IPS-NIHi7 (cell line): Measurements from ENCODE around the gene DOCK4.
"Not testable (repeated sequence)": the region's sequence is repeated elsewhere in the genome, so short reads cannot be mapped to it uniquely, and the experiment has no call there.

ENCODE experiments used
- DNase-seq: peaks from one replicate; pipeline ENCODE4 v3.0.0; 2012; ENCODE audit warnings: mixed read lengths; ENCODE audit errors: extremely low spot score

The DOCK4 gene

DNA sequence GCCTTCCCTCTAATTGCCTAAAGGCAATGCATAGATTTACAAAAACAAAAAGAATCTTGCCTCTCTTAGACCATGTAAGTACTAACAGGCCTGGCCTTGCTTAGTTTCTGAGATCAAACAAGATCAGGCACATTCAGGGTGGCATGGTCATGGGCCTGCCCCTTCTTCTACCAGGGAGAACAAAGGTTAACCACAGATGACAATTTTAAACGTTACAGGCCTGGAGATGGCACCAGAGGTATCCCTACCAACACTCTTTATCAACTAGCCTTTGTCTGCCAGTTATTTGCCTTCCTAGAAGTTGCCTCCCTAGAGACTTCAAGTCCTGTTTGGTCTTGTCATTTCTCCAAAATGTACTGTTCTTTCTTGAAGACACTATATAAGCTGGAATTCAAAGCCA is 252.6 kb downstream of the DOCK4 start:
- DNase-seq = peak; percentile 27

DNA sequence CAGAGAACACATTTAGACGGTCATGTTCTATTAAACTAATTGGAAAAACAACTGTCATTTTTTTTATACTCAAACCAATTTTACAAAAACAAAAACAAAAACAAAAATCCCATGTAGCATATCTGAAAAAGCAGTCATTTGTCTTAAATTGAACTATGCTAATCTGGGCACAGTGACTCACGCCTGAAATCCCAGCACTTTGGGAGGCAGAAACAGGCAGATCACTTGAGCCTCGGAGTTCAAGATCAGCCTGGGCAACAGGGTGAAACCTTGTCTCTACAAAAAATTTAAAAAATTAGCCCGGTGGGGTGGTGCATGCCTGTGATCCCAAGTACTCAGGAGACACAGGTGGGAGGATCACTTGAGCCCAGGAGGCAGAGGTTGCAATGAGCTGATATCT is 253.4 kb downstream of the DOCK4 start:
- no peak for DNase-seq

DNA sequence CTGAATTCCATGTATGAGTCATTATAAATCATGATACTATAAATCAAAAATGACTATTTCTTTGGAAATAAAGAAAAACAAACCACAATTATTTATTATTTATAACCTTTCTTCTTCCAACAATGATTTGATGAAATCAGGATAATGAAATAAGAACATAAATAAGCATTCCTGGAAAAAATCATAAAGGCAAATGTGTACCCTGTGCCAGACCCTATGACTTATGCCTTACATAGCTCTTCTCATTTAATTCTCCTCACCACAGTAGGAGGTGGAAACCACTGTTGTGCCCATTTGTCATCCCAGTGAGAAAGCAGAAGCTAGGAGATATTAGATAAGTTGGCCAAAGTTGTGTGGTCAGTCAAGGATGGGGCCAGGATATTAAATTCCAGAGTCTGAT is 255.1 kb downstream of the DOCK4 start:
- no peak for DNase-seq

DNA sequence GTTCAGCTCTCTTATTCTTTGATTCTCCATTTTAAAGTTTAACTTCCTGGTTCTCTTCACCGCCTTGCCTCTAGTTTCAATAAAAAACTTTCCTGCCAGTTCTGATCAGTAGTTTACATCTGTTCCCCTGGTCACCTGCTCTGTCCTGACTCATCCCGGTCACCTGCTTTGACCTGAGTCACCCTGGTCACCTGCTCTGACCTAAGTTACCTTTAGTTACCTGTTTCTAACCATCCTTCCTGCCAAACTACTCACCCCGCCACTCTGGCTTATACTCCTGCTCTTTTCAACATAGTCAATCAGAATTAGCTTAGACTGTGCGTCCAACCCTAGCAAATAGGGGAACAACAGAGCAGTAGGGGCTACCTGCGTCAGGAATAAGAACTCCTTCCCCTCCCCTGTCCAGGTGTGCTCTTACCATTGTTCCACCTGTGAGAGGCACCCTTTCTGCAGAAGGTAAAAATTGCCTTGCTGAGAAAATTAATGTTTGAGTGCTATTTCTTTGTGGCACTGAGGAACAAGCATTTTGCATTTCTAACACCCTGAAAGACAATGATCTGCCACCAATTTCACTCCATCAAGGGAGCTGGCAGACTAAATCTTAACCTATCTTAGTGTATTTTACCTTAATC is 263.6 kb downstream of the DOCK4 start:
- no peak for DNase-seq

DNA sequence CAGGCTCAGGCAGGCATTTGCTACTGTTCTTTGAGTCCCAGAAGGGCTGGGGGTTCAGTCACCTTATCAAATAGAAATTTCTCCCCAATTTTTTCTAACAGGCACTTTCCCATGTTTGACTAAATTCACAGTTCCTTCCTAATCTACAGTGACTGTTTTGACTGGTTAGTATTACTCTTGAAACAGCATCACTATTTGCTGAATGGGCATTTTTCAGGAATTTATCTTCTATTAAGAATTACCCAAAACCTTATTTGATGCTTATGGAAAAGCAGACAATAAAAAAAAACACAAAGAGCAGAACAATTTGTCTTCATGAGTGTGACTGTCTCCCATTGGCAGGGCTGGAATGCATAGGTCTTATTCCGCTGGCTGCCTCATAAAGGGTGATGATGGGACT is 269.0 kb downstream of the DOCK4 start:
- DNase-seq = no peak

DNA sequence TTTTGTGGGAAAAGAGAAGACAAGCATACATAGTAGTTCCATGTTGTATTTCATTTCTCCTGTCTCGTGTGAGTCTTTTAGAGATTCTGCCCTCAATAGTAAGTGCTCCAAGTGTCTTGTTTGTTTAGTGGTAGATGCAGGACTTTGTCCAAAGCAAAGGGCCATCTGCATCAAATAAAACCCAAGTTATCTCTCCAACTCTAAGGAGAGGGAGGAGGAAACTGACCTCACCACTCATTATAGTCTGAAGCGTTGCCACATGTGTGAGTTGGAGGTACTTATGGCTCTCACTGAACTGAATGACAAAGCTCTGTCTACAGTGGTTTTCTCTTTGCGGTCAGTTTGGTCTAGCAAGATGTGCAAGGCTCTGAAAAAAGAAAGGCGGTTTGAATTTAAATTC is 272.6 kb downstream of the DOCK4 start:
- no peak for DNase-seq

DNA sequence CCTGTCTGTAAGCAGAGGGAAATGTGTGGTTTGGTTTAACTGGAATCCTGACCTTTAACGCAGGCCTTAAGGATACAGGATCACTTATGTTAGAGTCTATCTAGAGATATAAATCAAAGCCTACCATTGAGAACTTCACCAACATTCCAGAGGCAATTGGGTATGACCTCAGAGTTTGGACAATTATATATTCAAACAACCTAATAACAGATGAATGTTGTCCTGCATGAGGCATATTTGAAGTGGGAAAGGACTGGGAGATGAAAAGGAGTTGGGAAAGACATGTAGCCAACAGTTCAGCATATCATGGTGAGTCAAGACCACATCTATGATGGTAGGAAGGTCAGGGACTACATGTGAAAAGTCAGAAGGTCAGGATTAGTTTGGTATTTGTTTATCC is 274.2 kb downstream of the DOCK4 start:
- no peak for DNase-seq

DNA sequence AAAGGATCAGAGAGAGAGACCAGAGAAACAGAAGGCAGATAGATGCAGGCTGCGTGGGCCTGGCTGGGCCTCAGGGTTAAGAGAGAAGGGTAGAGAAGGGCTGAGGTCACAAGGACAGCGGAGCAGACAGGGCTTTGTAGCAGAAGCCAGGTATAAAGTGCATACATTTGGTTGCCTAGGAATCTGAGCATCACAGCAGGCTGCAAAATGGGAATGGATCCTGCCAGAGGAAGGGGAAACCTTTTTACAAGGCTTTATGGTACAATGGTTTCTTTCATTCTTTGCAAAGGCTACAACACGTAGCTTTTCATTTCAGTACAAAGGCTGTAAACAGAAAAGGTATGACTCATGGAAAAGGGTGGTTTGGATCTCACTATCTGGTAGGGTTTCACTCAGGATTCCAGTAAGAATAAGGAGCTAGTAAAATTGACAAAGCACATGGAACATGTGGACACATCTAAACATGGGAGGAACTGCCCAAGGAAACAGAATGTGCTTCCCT is 275.1 kb downstream of the DOCK4 start:
- DNase-seq = peak; percentile 23

DNA sequence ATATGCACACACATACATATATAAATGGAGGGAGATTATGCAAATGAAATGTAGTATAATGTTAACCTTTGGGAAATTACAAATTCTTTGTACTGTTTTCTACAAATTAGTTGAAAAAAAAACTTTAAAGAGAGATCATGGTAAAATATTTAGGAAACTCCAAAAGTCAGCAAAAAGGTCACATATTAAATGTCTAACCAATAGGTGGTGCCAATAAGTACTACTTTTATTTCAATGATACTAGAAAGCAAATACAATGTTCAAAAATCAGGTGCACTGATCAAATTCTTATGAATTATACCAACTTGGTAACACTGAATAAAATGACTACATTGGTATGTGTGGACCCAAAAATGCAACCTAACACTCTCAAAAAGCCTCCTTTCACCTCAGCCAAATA is 276.9 kb downstream of the DOCK4 start:
- DNase-seq = no peak

DNA sequence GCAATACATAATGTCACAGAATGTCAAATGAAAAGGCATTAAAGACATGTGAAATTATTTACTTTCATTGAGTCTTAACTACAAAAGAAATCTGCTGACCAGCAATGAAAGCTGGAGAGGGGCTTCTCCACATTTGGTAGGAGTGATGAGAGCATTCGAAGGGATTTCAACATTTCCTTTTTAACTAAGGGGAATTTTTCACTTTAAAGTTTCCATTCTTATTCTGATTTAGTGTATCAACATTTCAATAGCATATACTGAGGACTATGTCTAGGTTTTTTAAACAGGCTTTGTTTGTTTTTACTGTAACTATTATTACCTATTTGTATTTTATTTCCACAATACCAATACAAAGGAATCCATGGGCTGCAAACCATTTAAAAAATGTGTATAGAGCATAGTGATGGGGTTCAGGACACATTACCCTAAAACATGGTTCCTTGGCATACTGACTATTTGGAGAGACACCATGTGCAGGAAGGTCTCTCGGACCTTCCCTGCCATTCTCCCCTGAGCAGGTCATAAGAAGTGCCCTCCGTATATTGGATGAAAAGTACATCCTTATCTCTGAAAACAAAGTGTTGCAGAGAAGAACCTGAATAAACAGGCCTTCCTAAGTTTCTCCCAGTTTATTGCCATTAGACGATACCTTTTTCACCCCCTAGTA is 278.7 kb downstream of the DOCK4 start:
- no peak for DNase-seq

DNA sequence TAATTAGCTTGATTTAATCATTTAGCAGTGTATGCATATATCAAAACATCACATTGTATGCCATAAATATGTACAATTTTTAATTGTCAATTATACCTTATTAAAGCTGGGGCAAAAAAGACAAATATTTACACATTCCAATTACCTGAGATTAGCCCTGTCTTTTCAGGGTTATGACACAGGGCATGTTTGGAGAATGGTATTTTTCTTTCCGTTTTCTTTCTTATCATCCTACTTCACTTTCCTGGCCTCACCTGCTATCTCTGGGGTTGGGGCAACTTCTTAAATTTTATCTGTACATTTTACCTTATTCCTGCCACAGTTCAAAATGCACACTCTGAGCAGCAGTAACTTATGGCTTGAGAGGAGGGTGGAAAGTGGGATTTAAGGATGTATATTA is 285.9 kb downstream of the DOCK4 start:
- no peak for DNase-seq

DNA sequence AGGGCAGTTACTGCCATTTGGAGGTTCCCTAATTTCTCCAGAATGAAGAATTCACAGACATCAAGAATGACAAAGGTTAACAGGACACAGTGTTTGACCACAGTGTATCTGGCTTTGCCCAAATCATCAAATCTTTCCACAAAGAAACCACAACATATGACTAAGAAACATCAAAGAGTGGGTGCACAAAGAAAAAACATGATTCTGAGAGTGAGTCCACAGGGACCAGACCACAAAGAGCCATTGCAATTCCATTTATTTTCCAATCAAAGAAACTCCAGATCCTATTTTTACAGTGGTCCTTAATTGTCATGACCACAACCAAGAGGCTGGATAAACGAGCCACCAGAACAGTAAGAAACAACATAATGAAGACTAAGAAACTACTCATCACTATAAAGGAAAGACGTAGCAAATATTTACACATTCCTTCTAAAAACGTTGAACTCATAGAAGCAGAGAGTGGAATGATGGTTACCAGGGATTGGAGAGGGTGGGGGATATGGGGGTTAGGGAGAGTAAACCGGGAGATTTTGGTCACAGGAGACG is 286.5 kb downstream of the DOCK4 start:
- no peak for DNase-seq

DNA sequence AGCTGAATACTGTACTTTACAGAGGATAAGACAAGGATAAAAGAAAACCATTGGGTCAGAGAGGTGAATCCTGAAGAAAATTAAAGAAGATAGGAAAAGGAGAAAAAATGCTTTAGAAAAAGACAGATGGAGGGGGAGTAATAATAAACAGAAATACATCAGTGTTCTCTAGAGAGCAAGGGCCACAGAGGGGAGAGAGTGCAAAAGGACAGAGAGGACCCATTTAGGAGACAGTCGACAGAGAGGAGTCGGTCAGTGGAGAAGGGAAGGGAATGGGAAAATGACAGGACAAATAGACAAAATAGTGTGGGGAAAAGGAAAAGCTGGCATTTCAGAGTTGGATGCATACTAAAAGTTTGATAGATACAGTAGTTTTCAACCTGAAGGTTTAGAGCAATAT is 287.0 kb downstream of the DOCK4 start:
- DNase-seq = no peak

DNA sequence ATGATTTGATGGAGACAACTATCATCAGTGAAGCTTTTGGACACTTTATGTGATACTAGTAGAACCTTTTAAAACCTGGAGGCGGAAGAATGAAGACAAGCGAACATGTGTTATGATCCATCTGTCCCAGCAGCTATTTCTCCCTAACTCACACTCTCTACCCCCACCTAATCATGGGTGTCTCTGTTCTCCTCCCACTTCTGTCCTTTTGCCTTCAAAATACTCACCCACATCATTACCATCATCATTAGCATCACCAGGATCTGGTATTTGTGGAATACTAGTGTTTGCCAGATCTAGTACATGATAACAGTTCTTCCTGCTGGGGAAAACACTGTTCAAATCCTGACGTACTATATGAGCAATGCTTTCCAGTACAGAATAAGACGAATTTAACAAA is 287.7 kb downstream of the DOCK4 start:
- DNase-seq = no peak

DNA sequence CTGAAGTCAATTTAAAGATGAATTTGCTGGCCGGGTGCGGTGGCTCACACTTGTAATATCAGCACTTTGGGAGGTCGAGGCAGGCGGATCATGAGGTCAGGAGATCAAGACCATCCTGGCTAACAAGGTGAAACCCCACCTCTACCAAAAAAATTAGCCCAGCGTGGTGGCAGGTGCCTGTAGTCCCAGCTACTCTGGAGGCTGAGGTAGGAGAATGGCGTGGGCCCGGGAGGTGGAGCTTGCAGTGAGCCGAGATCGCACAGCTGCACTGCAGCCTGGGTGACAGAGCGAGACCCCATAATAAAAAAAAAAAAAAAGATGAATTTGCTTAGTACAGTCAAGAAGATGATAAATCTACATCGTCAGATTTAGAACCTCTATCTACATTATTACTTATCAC is 288.8 kb downstream of the DOCK4 start:
- DNase-seq = not testable (repeated sequence)

DNA sequence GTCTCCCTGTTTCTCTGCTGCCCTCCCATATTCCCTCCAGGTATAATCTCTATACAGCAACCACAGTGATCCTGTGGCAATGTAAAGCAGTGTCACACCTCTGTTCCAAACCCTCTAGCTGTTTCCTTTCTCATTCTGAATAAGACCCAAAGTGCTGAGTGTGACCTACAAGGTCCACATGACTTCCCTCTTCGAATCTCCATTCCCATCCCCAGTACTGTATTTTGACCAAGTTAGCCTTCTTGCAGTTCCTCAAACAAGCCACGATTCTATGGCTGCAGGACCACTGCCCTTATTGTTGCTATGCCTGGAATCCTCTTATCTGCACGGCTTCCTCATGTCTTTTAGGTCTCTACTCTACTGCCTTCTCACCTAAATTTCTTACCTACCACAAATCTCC is 291.9 kb downstream of the DOCK4 start:
- DNase-seq = no peak

DNA sequence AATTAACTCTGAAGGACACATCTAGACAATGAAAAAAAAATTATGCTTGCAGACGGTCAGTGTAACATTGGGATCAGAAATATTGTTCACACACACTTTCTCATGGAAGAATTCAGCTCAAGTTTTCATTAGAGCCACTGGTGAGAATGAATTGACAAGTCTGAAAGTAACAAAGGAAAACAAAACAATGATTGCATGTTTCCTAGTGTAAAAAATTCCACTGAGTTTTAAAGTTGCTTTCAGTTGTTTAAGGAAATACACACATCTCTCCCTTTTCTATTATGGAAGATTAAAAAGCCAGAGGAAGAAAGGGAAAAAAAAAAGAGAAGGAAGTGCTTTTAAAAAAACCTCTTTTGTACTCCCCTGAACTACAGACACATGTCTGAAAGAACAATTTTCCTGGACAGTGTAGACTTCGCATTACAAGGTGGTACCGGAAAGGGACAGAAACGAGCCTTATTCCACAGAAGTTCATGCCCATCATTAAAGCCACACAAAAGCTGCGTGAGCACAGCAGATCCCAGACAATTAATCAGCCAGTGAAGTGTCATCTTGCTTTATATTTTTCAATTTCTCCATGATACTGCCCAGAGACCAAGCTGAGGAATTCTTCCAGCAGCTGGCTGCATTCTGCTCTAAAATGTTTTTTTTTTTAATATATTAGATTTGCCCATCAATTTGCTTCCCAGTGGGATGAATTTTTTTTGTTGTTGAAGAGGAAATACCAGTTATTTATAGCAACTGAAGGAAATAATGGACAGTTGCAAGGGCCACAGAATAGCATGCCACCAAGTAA is 294.8 kb downstream of the DOCK4 start:
- DNase-seq = no peak

DNA sequence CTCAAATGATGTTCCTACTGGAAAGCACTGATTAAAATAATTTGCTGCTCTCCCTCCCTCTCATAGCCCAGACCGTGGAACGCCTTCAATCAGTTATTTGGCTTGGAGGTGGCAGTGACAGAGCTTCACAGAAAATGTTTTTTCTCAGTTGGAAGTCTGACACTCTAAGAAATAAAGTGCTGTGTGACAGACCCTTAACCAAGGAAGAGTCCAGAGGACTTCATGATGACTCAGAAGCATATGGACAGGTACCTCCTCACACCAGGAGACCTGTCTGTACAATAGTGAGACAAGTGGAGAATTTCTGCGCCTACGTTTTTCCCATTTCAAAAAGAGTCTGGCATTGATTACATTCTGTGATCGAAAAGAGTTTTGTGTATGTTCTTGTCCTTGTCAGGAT is 295.5 kb downstream of the DOCK4 start:
- no peak for DNase-seq

DNA sequence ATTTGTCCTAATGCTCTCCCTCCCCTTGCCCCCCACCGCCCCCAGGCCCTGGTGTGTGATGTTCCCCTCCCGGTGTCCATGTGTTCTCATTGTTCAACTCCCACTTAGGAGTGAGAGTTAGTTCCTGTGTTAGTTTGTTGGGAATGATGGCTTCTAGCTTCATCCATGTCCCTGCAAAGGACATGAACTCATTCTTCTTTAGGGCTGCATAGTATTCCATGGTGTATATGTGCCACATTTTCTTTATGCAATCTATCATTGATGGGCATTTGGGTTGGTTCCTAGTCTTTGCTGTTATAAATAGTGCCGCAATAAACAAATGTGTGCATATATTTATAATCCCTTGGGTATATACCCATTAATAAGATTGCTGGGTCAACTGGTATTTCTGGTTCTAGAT is 297.5 kb downstream of the DOCK4 start:
- not testable (repeated sequence) for DNase-seq

DNA sequence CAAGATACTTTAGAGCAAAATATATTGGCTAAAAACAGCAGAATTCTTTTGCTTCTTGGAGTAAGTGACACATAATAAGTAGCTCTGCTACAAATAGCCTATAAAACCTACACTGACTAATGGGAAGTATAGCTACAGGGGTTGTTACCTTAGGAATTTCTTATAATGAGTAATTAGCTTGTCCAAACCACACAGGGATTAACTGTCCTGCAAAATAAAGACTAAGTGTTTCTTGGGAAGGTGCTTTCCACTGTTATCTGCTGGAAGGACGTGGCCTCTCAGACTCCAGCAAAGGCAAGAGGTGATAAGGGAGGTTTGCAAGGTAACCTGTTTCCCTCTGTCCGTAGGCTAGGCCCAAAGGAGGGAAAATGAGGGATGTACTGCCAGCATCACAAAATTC is 302.4 kb downstream of the DOCK4 start:
- DNase-seq = no peak

DNA sequence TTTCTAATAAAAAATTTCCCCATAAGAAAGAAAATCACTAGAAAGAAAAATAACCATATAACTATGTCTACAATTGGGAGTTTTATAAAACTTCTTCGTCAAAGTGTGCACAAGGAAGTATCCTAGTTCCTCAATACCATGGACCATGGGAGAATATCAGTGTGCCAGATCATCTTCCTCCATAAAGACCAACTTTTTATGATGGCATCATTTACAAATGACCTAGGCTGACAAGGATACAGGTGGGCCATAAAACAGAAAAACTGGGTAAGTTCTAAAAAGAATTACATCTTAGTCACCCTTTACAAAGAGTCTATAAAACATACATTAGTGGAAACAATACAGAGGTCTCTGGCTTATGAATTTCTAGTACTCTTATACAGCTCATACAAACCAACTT is 303.2 kb downstream of the DOCK4 start:
- no peak for DNase-seq

DNA sequence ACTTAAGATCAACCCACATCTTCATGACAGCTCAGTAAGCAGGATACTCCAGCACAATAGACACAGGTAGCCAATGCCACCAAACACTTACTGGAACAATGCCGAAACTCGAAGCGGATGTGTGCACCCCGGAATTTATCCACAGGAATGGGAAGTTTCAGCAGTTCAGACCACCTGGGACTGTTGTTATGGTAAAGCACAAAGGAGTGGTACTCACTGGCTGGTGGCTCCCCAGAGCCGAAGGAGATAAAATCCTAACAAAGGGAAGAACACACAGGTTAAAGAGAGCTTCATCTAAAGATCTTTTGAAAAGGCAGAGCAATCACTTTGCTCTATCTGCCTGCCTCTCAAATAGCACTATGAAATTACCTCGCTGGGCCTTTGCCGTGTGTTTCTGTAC is 305.9 kb downstream of the DOCK4 start:
- DNase-seq = no peak

DNA sequence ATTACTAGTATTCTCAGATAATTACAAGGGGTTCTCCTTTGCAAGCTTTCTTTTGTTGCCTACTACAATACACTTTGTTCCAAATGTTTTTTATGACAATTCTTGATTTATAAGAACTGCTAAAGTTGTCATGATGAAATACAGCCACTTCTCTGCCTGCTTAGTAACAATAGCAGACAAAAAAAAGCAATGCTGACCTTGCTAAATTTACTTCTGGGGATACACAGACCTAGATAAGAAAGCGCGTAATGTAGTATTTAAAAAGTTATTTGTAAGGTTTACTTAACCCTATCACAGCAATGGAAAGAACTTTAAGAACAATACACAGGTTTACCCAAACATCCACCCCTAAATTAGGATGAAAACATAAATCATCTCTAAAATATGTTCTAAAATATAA is 311.1 kb downstream of the DOCK4 start:
- no peak for DNase-seq
